ENCODE measurements around the gene LIMS4.
"Not testable (repeated sequence)": the region's sequence is repeated elsewhere in the genome, so short reads cannot be mapped to it uniquely, and the experiment has no call there.

The LIMS4 gene

GRCh38 chr2:110422852-110423573 lies 49.6 kb downstream of the LIMS4 start:
- not testable (repeated sequence) for H3K9ac ChIP-seq (ENCODE audit: low read depth, low read length); H3K36me3 ChIP-seq (ENCODE audit: insufficient read depth, low read length); H3K4me1 ChIP-seq (ENCODE audit: insufficient read depth, low read length); H3K9me3 ChIP-seq (ENCODE audit: control insufficient read depth, insufficient read depth, low read length)

- not testable (repeated sequence) for H3K4me1 ChIP-seq (ENCODE audit: insufficient read depth, low read length); H3K9ac ChIP-seq (ENCODE audit: low read depth, low read length); H3K36me3 ChIP-seq (ENCODE audit: insufficient read depth, low read length); H3K9me3 ChIP-seq (ENCODE audit: control insufficient read depth, insufficient read depth, low read length)
Measured at GRCh38 chr2:110420641-110421354, 51.8 kb downstream of the LIMS4 start.

- H3K9me3 ChIP-seq (ENCODE audit: control insufficient read depth, insufficient read depth, low read length); H3K36me3 ChIP-seq (ENCODE audit: insufficient read depth, low read length); H3K4me1 ChIP-seq (ENCODE audit: insufficient read depth, low read length); H3K9ac ChIP-seq (ENCODE audit: low read depth, low read length): not testable (repeated sequence)
Measured at GRCh38 chr2:110407142-110407541, 65.5 kb downstream of the LIMS4 start.

GRCh38 chr2:110404988-110405387 lies 67.6 kb downstream of the LIMS4 start:
- H3K9ac ChIP-seq (ENCODE audit: low read depth, low read length); H3K36me3 ChIP-seq (ENCODE audit: insufficient read depth, low read length); H3K9me3 ChIP-seq (ENCODE audit: control insufficient read depth, insufficient read depth, low read length); H3K4me1 ChIP-seq (ENCODE audit: insufficient read depth, low read length): not testable (repeated sequence)

- not testable (repeated sequence) for H3K4me1 ChIP-seq (ENCODE audit: insufficient read depth, low read length); H3K36me3 ChIP-seq (ENCODE audit: insufficient read depth, low read length); H3K9ac ChIP-seq (ENCODE audit: low read depth, low read length); H3K9me3 ChIP-seq (ENCODE audit: control insufficient read depth, insufficient read depth, low read length)
Measured at GRCh38 chr2:110404246-110404645, 68.4 kb downstream of the LIMS4 start.

GRCh38 chr2:110401001-110401618 lies 71.5 kb downstream of the LIMS4 start:
- H3K9me3 ChIP-seq (ENCODE audit: control insufficient read depth, insufficient read depth, low read length); H3K9ac ChIP-seq (ENCODE audit: low read depth, low read length); H3K36me3 ChIP-seq (ENCODE audit: insufficient read depth, low read length): not testable (repeated sequence)

GRCh38 chr2:110399378-110399777 lies 73.2 kb downstream of the LIMS4 start:
- not testable (repeated sequence) for H3K36me3 ChIP-seq (ENCODE audit: insufficient read depth, low read length); H3K4me1 ChIP-seq (ENCODE audit: insufficient read depth, low read length); H3K9ac ChIP-seq (ENCODE audit: low read depth, low read length); H3K9me3 ChIP-seq (ENCODE audit: control insufficient read depth, insufficient read depth, low read length)

More at GRCh38 chr2:110401001-110401618, 71.5 kb downstream of the LIMS4 start:
- H3K4me1 ChIP-seq (ENCODE audit: insufficient read depth, low read length): not testable (repeated sequence)

GRCh38 chr2:110395990-110396389 lies 76.6 kb downstream of the LIMS4 start:
- H3K9me3 ChIP-seq (ENCODE audit: control insufficient read depth, insufficient read depth, low read length); H3K36me3 ChIP-seq (ENCODE audit: insufficient read depth, low read length); H3K4me1 ChIP-seq (ENCODE audit: insufficient read depth, low read length); H3K9ac ChIP-seq (ENCODE audit: low read depth, low read length): not testable (repeated sequence)

All from ES-I3 (cell line).